Fibroblast of lung (primary cell): Measurements from ENCODE around the gene CALCB. TPM values are rescaled to one million over a fixed set of nuclear protein-coding genes. Genes with fewer than 3 reads are reported as not detected.

ENCODE experiments used
- DNase-seq, 2 donors: peaks; one replicate each; pipeline versions ENCODE4 v3.0.0 to v3.0.0-alpha.2; 2010; ENCODE audit warnings: low read depth in 2 of 2
- H2AFZ ChIP-seq: 2 replicates; pipeline ENCODE4 v1.5.1; 2012; ENCODE audit warnings: low read length, control low read depth, inconsistent platforms
- H3K27ac ChIP-seq: 2 replicates; pipeline ENCODE4 v1.5.1; 2011; ENCODE audit warnings: low read length, control low read depth; ENCODE audit not compliant: insufficient read depth
- H3K27me3 ChIP-seq: 2 replicates; pipeline ENCODE4 v1.5.1; 2011; ENCODE audit warnings: mild to moderate bottlenecking, low read length; ENCODE audit not compliant: control insufficient read depth, insufficient read depth
- H3K36me3 ChIP-seq: 2 replicates; pipeline ENCODE4 v1.5.1; 2011; ENCODE audit warnings: low read length; ENCODE audit not compliant: control insufficient read depth, insufficient read depth
- H3K4me1 ChIP-seq: 2 replicates; pipeline ENCODE4 v1.5.1; 2011; ENCODE audit warnings: low read length; ENCODE audit not compliant: control insufficient read depth, insufficient read depth; ENCODE audit errors: extremely low read depth
- H3K4me2 ChIP-seq: 2 replicates; pipeline ENCODE4 v1.5.1; 2011; ENCODE audit warnings: low read length, control low read depth; ENCODE audit not compliant: insufficient read depth; ENCODE audit errors: extremely low read depth
- H3K4me3 ChIP-seq, 4 experiments: fragments of 200-600 bp in 1 of 4; sonication (generic) in 1 of 4; replicated peaks in 1 of 4; 2 replicates each; pipeline ENCODE4 v1.5.1; 2011 to 2016; ENCODE audit warnings: low read length in 4 of 4, low read depth in 3 of 4, mild to moderate bottlenecking in 3 of 4, control low read depth in 2 of 4, inconsistent platforms in 1 of 4, mixed read lengths in 1 of 4; ENCODE audit not compliant: insufficient read depth in 1 of 4; ENCODE audit errors: control extremely low read depth in 1 of 4
- H3K79me2 ChIP-seq: 2 replicates; pipeline ENCODE4 v1.5.1; 2012; ENCODE audit warnings: mild to moderate bottlenecking, low read length, inconsistent platforms; ENCODE audit not compliant: control insufficient read depth, insufficient read depth
- H3K9ac ChIP-seq: 2 replicates; pipeline ENCODE4 v1.5.1; 2011; ENCODE audit warnings: mild to moderate bottlenecking, low read length, control low read depth; ENCODE audit not compliant: insufficient read depth
- H3K9me3 ChIP-seq: 2 replicates; pipeline ENCODE4 v1.5.1; 2012; ENCODE audit warnings: low read depth, low read length; ENCODE audit not compliant: control insufficient read depth, insufficient read depth
- H4K20me1 ChIP-seq: 2 replicates; pipeline ENCODE4 v1.5.1; 2011; ENCODE audit warnings: low read length; ENCODE audit not compliant: control insufficient read depth, insufficient read depth; ENCODE audit errors: extremely low read depth
- EZH2 ChIP-seq: IDR thresholded peaks from 2 replicates; pipeline ENCODE4 v1.5.1; 2012; ENCODE audit warnings: low read length, control low read depth, mild to moderate bottlenecking; ENCODE audit errors: missing control alignments
- polyA plus RNA-seq, 2 donors: library from polyadenylated mRNA; depleted of rRNA in 1 of 2; stranded (reverse) in 1 of 2; unstranded in 1 of 2; fragments of >200 nt; gene quantifications; 2 replicates each; pipeline ENCODE4 v1.2.1, GENCODE V29; 2011 to 2012; ENCODE audit warnings: missing spikeins in 1 of 2
- total RNA-seq: library from RNA; depleted of rRNA; stranded (reverse); fragments of >200 nt; gene quantifications from 2 replicates; pipeline ENCODE4 v1.2.1, GENCODE V29; 2014
- TF ChIP-seq, protein P1 (sequence below), 2 donors: IDR thresholded peaks in 1 of 2; conservative IDR thresholded peaks in 1 of 2; 1 replicate in 1 of 2; 2 replicates in 1 of 2; pipeline ENCODE4 v1.5.1; 2011 to 2012; ENCODE audit warnings: low read length in 2 of 2, control low read depth in 1 of 2, inconsistent platforms in 1 of 2, low read depth in 1 of 2, mild to moderate bottlenecking in 1 of 2

CALCB gene
- total and polyA plus RNA-seq, 2 donors (not counting 1 experiment from before 2014, with no cell fraction given) = 0.06 to 0.17 TPM

DNA sequence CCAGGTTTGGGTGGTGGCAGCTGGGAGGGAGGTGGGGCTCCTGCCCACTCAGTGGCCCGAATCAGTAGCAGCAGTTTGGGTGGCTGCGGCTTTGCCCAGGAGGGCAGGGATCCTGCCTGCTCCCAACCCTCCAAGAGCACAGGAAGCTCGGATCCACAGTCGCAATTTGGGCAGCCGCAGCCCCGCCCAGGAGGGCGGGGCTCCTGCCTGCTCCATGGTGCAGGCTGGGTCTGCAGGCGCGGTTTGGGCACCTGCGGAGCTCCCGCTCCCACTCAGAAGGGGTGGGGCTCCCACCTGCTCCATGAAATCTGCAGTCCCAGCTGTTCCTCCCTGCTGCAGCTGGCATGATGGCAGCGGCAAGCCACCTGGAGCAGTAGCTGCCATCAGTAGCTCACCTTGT is 38.1 kb upstream of the CALCB start:
- Histone ChIP-seq H2AFZ (no peak overlapping the region), H3K79me2 (no peaks in the 10 kb centered on the region), H3K27ac (no peak overlapping the region), H3K4me3 (no peak overlapping the region), H3K9ac (no peak overlapping the region), H4K20me1 (no peaks in the 10 kb centered on the region), H3K4me1 (no peaks in the 10 kb centered on the region), H3K4me2 (no peak overlapping the region), H3K9me3 (no peaks in the 10 kb centered on the region), H3K27me3 (no peaks in the 10 kb centered on the region), H3K36me3 (no peaks in the 10 kb centered on the region)
- TF ChIP-seq EZH2 = no peak
- TF ChIP-seq, protein P1, sequence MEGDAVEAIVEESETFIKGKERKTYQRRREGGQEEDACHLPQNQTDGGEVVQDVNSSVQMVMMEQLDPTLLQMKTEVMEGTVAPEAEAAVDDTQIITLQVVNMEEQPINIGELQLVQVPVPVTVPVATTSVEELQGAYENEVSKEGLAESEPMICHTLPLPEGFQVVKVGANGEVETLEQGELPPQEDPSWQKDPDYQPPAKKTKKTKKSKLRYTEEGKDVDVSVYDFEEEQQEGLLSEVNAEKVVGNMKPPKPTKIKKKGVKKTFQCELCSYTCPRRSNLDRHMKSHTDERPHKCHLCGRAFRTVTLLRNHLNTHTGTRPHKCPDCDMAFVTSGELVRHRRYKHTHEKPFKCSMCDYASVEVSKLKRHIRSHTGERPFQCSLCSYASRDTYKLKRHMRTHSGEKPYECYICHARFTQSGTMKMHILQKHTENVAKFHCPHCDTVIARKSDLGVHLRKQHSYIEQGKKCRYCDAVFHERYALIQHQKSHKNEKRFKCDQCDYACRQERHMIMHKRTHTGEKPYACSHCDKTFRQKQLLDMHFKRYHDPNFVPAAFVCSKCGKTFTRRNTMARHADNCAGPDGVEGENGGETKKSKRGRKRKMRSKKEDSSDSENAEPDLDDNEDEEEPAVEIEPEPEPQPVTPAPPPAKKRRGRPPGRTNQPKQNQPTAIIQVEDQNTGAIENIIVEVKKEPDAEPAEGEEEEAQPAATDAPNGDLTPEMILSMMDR (conservative IDR thresholded peaks at IDR 0.05 in 1 of 2, IDR thresholded peaks at IDR 0.05 in 1 of 2; ENCODE audit: low read depth in 1 of 2, low read length in 2 of 2) = no peak
- no peak for DNase-seq

DNA sequence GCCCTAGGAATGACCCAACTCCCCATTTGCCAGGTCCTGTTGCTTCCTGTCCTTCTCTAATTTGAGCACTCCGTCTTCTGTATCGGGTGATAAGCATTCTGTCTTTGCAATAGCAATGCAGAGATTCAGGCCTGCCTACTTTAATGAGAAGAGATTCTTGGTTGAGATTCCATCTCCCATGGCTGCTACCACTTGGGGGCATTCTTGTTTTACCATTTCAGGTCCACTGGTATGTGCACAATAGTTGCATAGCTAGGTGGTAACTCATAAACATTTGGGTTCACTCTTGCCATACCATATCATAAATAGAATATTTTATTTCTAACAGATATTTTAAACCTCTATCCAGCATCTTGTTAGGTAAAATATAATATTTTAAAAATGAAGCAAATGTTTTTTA is 34.4 kb upstream of the CALCB start:
- peak; percentile 2 to 37 for DNase-seq
- H3K9me3 ChIP-seq = no peaks in the 10 kb centered on the region

GRCh38 chr11:15045209-15045608 is 28.2 kb upstream of the CALCB start:
- Histone ChIP-seq H3K4me1 (no peaks in the 10 kb centered on the region), H3K9ac (no peak overlapping the region), H3K36me3 (no peaks in the 10 kb centered on the region), H3K27ac (no peak overlapping the region), H3K4me2 (no peak overlapping the region), H3K27me3 (no peaks in the 10 kb centered on the region), H3K79me2 (no peaks in the 10 kb centered on the region), H2AFZ (no peak overlapping the region), H4K20me1 (no peaks in the 10 kb centered on the region), H3K9me3 (no peaks in the 10 kb centered on the region), H3K4me3 (no peak overlapping the region)
- TF ChIP-seq, protein P1 (conservative IDR thresholded peaks at IDR 0.05 in 1 of 2, IDR thresholded peaks at IDR 0.05 in 1 of 2; ENCODE audit: low read depth in 1 of 2, low read length in 2 of 2) = no peak
- TF ChIP-seq EZH2 = no peak
- no peak for DNase-seq

More for the DNA sequence above, 34.4 kb upstream of the CALCB start:
- H4K20me1 ChIP-seq = no peaks in the 10 kb centered on the region
- H2AFZ ChIP-seq = no peak overlapping the region
- TF ChIP-seq, protein P1 (conservative IDR thresholded peaks at IDR 0.05 in 1 of 2, IDR thresholded peaks at IDR 0.05 in 1 of 2; ENCODE audit: low read depth in 1 of 2, low read length in 2 of 2) = peak; percentile 12 to 37
- no peak for TF ChIP-seq EZH2
- H3K27ac ChIP-seq = no peak overlapping the region
- no peaks in the 10 kb centered on the region for H3K79me2 ChIP-seq
- no peaks in the 10 kb centered on the region for H3K36me3 ChIP-seq
- H3K27me3 ChIP-seq = no peaks in the 10 kb centered on the region
- no peak overlapping the region for H3K4me3 ChIP-seq
- H3K9ac ChIP-seq = no peak overlapping the region
- no peak overlapping the region for H3K4me2 ChIP-seq
- H3K4me1 ChIP-seq = no peaks in the 10 kb centered on the region
